DND-41 (cell line): Measurements from ENCODE around the gene TMEM190.

Source experiments
- ATAC-seq: fragments of 200-7000 bp; cut with Tn5 transposase; 3 replicates; pipeline ENCODE4 v1.9.1; 2021; ENCODE audit warnings: low read depth; ENCODE audit not compliant: insufficient read depth
- DNase-seq: peaks from one replicate; pipeline ENCODE4 v3.0.0-alpha.2; 2020
- H2AFZ ChIP-seq: 2 replicates; pipeline ENCODE4 v1.6.0; 2012; ENCODE audit warnings: low read depth, low read length
- H3K27ac ChIP-seq: 2 replicates; pipeline ENCODE4 v1.5.1; 2012; ENCODE audit warnings: low read length, inconsistent platforms
- H3K27me3 ChIP-seq: fragments of 200-600 bp; sonication (generic); 2 replicates; pipeline ENCODE4 v1.6.0; 2012; ENCODE audit warnings: low read length, mild to moderate bottlenecking, inconsistent platforms; ENCODE audit not compliant: insufficient read depth, poor library complexity
- H3K36me3 ChIP-seq: 2 replicates; pipeline ENCODE4 v1.5.1; 2012; ENCODE audit warnings: low read length, inconsistent platforms; ENCODE audit not compliant: insufficient read depth
- H3K4me1 ChIP-seq: 2 replicates; pipeline ENCODE4 v1.5.1; 2012; ENCODE audit warnings: mild to moderate bottlenecking, low read length; ENCODE audit not compliant: insufficient read depth
- H3K4me2 ChIP-seq: 2 replicates; pipeline ENCODE4 v1.6.0; 2012; ENCODE audit warnings: mild to moderate bottlenecking, moderate library complexity, low read length, inconsistent platforms; ENCODE audit not compliant: insufficient read depth
- H3K4me3 ChIP-seq, 2 experiments: fragments of 200-600 bp in 1 of 2; shearing (Covaris generic) in 1 of 2; 2 replicates each; pipeline ENCODE4 v1.5.1; 2012 to 2016; ENCODE audit warnings: inconsistent platforms in 2 of 2, low read length in 2 of 2, mild to moderate bottlenecking in 2 of 2, low read depth in 1 of 2, moderate library complexity in 1 of 2
- H3K79me2 ChIP-seq: 2 replicates; pipeline ENCODE4 v1.6.0; 2012; ENCODE audit warnings: low read length, inconsistent platforms; ENCODE audit not compliant: insufficient read depth
- H3K9ac ChIP-seq: 2 replicates; pipeline ENCODE4 v1.6.0; 2012; ENCODE audit warnings: low read depth, mild to moderate bottlenecking, inconsistent platforms, low read length, moderate library complexity
- H3K9me3 ChIP-seq: 2 replicates; pipeline ENCODE4 v1.5.1; 2012; ENCODE audit warnings: low read length, moderate library complexity, mild to moderate bottlenecking, inconsistent platforms; ENCODE audit not compliant: insufficient read depth, severe bottlenecking
- H4K20me1 ChIP-seq: 2 replicates; pipeline ENCODE4 v1.6.0; 2012; ENCODE audit warnings: low read length; ENCODE audit not compliant: insufficient read depth
- EZH2 ChIP-seq: IDR thresholded peaks from 3 replicates; pipeline ENCODE4 v1.6.1; 2012; ENCODE audit warnings: borderline replicate concordance, low read depth, mild to moderate bottlenecking, moderate library complexity, low read length, inconsistent platforms; ENCODE audit not compliant: severe bottlenecking
- TF ChIP-seq, protein P1 (sequence below): IDR thresholded peaks from 2 replicates; pipeline ENCODE4 v1.5.1; 2012; ENCODE audit warnings: borderline replicate concordance, low read length, moderate library complexity, mild to moderate bottlenecking; ENCODE audit not compliant: poor library complexity, severe bottlenecking; ENCODE audit errors: extremely low read depth

The TMEM190 gene

DNA sequence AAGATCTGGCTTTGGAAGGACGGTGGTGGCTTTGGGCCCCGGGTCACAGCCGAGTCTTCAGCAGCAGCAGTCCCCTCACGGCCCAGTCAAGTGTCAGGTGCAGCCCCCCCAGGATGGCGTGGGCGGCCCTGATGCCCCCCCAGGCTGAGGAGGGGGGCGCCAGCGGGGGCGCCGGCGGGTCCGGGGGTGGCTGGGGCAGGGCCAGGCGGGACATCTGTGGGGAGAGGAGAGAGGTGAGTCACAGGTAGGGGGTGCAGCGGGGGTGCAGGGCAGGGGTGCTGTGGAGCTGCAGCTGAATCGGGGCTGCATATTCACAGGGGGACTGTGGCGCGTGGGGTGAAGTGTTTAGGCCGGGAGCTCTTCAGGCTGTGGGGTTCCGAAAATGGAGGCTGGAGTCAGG lies 10.7 kb upstream of the TMEM190 start:
- H3K4me2 ChIP-seq: no peak overlapping the region

DNA sequence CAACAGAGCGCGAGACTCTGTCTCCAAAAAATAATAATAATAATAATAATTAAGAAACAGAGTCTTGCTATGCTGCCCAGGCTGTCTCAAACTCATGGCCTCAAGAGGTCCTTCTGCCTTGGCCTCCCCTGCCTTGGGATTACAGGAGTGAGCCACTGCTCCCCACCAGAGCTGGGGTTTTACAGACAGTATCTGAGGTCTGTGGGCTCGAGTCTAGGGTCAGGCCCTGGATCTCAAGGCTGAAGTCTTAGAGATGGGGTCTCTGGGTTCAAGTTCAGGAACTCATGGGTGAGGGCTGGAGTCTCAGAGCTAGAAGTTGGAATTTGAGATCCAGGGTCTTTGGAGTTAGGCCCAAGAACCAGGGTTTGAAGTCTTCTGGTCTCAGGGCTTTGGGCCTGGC lies 9.8 kb upstream of the TMEM190 start:
- H4K20me1 ChIP-seq: no peaks in the 10 kb centered on the region
- no peak overlapping the region for H3K4me2 ChIP-seq
- H2AFZ ChIP-seq: no peak overlapping the region
- TF ChIP-seq, protein P1, sequence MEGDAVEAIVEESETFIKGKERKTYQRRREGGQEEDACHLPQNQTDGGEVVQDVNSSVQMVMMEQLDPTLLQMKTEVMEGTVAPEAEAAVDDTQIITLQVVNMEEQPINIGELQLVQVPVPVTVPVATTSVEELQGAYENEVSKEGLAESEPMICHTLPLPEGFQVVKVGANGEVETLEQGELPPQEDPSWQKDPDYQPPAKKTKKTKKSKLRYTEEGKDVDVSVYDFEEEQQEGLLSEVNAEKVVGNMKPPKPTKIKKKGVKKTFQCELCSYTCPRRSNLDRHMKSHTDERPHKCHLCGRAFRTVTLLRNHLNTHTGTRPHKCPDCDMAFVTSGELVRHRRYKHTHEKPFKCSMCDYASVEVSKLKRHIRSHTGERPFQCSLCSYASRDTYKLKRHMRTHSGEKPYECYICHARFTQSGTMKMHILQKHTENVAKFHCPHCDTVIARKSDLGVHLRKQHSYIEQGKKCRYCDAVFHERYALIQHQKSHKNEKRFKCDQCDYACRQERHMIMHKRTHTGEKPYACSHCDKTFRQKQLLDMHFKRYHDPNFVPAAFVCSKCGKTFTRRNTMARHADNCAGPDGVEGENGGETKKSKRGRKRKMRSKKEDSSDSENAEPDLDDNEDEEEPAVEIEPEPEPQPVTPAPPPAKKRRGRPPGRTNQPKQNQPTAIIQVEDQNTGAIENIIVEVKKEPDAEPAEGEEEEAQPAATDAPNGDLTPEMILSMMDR: no peak
- no peak for TF ChIP-seq EZH2
- H3K4me1 ChIP-seq: no peaks in the 10 kb centered on the region
- no peak overlapping the region for H3K9ac ChIP-seq
- H3K4me3 ChIP-seq: no peak overlapping the region
- no peaks in the 10 kb centered on the region for H3K36me3 ChIP-seq
- H3K27ac ChIP-seq: no peak overlapping the region
- no peak for ATAC-seq
- DNase-seq: no peak
- no peaks in the 10 kb centered on the region for H3K27me3 ChIP-seq
- no peaks in the 10 kb centered on the region for H3K79me2 ChIP-seq
- no peaks in the 10 kb centered on the region for H3K9me3 ChIP-seq

More for the DNA sequence above, 10.7 kb upstream of the TMEM190 start:
- no peaks in the 10 kb centered on the region for H3K9me3 ChIP-seq
- no peak overlapping the region for H3K9ac ChIP-seq
- DNase-seq: no peak
- no peaks in the 10 kb centered on the region for H3K79me2 ChIP-seq
- H3K4me3 ChIP-seq: no peak overlapping the region
- H3K36me3 ChIP-seq: no peaks in the 10 kb centered on the region
- no peaks in the 10 kb centered on the region for H3K4me1 ChIP-seq
- H4K20me1 ChIP-seq: no peaks in the 10 kb centered on the region
- H2AFZ ChIP-seq: no peak overlapping the region
- ATAC-seq: no peak
- H3K27ac ChIP-seq: no peak overlapping the region
- TF ChIP-seq EZH2: no peak
- TF ChIP-seq, protein P1: no peak
- H3K27me3 ChIP-seq: no peaks in the 10 kb centered on the region

DNA sequence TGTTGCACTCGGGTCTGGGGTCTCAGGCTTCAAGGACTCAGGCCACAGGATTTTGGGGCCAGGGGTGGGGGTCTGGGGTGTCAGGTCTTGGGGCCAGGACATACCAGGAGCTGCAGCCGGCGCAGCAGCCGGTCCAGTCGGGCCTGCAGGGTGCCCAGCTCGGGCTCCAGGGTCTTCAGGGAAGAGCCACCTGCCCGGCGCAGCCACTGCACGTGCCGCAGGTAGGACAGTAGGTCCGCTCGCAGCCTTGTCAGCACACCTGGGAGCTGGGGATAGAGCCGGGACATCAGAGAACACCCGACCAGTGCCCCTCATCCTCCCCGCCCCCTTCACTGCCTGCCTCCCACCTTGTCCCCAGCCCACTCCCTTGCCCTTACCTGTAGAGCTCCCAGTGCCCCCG lies 8.5 kb upstream of the TMEM190 start:
- H3K9me3 ChIP-seq: no peaks in the 10 kb centered on the region
- H3K4me1 ChIP-seq: no peaks in the 10 kb centered on the region
- no peak overlapping the region for H3K9ac ChIP-seq
- H3K27me3 ChIP-seq: no peaks in the 10 kb centered on the region
- H3K4me3 ChIP-seq: no peak overlapping the region
- H2AFZ ChIP-seq: no peak overlapping the region
- DNase-seq (no peak), ATAC-seq (no peak)
- H3K36me3 ChIP-seq: no peaks in the 10 kb centered on the region
- H3K4me2 ChIP-seq: no peak overlapping the region
- no peaks in the 10 kb centered on the region for H3K79me2 ChIP-seq
- TF ChIP-seq EZH2: no peak
- TF ChIP-seq, protein P1: no peak
- H4K20me1 ChIP-seq: no peaks in the 10 kb centered on the region
- no peak overlapping the region for H3K27ac ChIP-seq
